NCI-H1092 treated with DMSO at 0.1 percent for 48 hours (cell line): ENCODE data around the gene CD46.

Experiments
- DNase-seq: peaks from one replicate; lab custom pipeline; 2025; lab: John Stamatoyannopoulos, UW

CD46 gene

GRCh38 chr1:207813946-207814345, 62.1 kb downstream of the CD46 start:
- DNase-seq = no peak

GRCh38 chr1:207814469-207814868, 62.6 kb downstream of the CD46 start:
- DNase-seq = no peak

- no peak for DNase-seq
Measured at GRCh38 chr1:207815466-207815865, 63.6 kb downstream of the CD46 start.

GRCh38 chr1:207815913-207816291, 64.0 kb downstream of the CD46 start:
- no peak for DNase-seq

- no peak for DNase-seq
Measured at GRCh38 chr1:207817166-207817565, 65.3 kb downstream of the CD46 start.

- DNase-seq = no peak
Measured at GRCh38 chr1:207817778-207818751, 66.2 kb downstream of the CD46 start.

GRCh38 chr1:207818971-207819451, 67.2 kb downstream of the CD46 start:
- DNase-seq = no peak

GRCh38 chr1:207820568-207821463, 69.0 kb downstream of the CD46 start:
- DNase-seq = no peak

- no peak for DNase-seq
Measured at GRCh38 chr1:207821464-207822045, 69.7 kb downstream of the CD46 start.

- DNase-seq = no peak
Measured at GRCh38 chr1:207822124-207822601, 70.3 kb downstream of the CD46 start.

- DNase-seq = peak; percentile 27
Measured at GRCh38 chr1:207822602-207823451, 71.0 kb downstream of the CD46 start.

GRCh38 chr1:207823531-207823879, 71.7 kb downstream of the CD46 start:
- no peak for DNase-seq

GRCh38 chr1:207823880-207824566, 72.2 kb downstream of the CD46 start:
- peak; percentile 73 for DNase-seq

GRCh38 chr1:207824691-207825408, 73.0 kb downstream of the CD46 start:
- DNase-seq = no peak

- no peak for DNase-seq
Measured at GRCh38 chr1:207825409-207825695, 73.5 kb downstream of the CD46 start.

- no peak for DNase-seq
Measured at GRCh38 chr1:207825719-207826556, 74.1 kb downstream of the CD46 start.

GRCh38 chr1:207826557-207827487, 75.0 kb downstream of the CD46 start:
- DNase-seq = no peak

GRCh38 chr1:207827488-207827830, 75.6 kb downstream of the CD46 start:
- DNase-seq = no peak
